HG03135 (cell line): ENCODE data around the gene AKT1.

ENCODE experiments used
- ATAC-seq: cut with Tn5 transposase; IDR thresholded peaks from one replicate; pipeline ENCODE4 v1.9.1; 2021; ENCODE audit warnings: mild to moderate bottlenecking, moderate library complexity; ENCODE audit not compliant: unreplicated experiment

The AKT1 gene

DNA sequence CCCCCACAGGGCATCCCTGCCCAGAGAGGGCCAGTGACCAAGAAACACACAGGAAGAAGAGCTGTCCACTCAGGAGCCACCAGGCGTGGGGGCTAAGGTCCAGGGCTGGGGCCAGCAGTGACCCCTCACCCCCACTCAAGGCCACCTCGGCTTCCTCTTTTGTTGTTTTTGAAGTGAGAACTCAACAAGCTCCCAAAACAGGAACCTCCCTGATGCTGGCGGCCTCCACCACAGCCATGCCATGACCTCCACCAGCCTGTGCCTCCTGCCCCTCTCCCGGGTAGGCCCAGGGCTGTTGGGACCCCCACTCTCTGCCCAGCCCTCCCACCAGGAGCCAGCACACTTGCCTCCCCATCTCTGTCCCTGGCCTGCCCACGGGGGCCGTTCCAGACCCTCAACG, 7.8 kb downstream of the AKT1 start:
- ATAC-seq: no peak

- ATAC-seq: no peak
These were observed 8.5 kb downstream of the AKT1 start for GRCh38 chr14:104786726-104787675.

DNA sequence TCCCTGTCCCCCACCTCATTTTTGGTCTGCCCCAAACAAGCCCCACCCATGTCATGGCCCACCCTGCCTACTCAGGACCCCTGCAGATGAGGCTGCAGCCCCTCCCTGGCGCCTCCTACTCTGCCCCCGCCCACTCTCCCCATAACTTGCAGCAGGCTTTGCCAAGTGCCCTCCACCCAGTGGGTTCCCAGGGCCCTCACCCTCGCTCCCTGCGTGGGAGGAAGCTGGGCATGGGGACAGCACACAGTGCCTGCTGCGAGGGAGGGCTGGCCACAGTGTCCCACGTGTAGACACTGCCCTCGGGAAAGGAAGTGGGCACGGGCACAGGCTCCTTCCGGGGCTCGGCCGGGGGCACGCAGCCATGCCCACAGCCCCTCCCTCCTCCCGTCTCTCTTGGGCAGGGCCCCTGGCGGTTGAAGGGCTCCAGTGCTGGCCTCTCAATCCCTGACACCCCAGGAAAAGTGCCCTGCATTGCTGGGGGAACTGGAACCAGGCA, 9.4 kb downstream of the AKT1 start:
- ATAC-seq: no peak

GRCh38 chr14:104785708-104786080, 9.9 kb downstream of the AKT1 start:
- no peak for ATAC-seq

- ATAC-seq: no peak
These were observed 10.5 kb downstream of the AKT1 start for GRCh38 chr14:104784846-104785707.

GRCh38 chr14:104784218-104784568, 11.4 kb downstream of the AKT1 start:
- no peak for ATAC-seq

DNA sequence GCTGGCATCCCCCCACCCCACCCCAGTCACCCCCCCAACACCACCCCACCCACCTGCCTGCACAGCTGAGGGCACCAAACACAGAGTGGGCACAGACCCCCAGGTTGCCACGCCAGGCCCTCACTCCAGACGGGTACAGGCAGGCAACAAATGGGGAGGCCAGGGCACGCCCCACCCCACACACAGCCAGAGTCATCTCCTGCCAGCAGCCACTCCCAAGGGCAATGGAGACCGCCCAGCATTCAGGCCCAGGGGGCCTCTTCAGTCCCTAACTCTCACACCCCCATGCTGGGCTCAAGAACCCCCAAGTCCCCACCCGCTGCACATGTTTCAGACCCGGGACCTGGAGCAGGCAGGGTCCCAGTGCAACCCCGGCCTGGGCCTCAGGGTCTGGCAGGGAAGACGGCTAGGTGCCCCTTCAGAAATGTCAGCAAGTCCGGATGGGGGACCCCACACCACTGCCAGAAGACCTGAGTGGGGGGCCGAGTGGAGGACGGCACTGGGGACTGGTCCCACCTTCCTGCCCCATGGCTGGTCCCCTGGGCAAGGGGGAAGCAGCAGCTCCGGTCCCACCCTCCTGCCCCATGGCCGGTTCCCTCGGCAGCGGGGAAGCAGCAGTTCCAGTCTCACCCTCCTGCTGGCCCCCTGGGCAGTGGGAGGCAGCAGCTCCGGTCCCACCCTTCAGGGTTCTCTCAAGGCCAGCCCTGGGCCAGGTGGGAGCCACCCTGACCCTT, 11.9 kb downstream of the AKT1 start:
- ATAC-seq: no peak

DNA sequence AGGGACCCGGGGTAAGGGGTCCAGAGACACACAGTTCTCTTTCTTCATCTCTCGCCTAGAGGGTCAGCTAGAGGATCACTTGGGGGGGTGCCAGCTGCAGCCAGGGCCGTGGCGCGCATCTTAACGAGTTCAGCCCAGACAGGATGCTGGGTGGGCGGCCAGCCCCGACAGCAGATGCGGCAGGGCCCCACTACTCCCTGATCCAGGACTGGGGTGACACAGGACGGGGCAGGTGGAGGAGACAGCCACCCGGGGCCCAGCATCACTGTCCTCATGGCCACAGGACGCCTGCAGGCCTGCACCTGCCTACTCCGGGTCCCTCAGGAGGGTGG, 12.8 kb downstream of the AKT1 start:
- ATAC-seq: no peak

DNA sequence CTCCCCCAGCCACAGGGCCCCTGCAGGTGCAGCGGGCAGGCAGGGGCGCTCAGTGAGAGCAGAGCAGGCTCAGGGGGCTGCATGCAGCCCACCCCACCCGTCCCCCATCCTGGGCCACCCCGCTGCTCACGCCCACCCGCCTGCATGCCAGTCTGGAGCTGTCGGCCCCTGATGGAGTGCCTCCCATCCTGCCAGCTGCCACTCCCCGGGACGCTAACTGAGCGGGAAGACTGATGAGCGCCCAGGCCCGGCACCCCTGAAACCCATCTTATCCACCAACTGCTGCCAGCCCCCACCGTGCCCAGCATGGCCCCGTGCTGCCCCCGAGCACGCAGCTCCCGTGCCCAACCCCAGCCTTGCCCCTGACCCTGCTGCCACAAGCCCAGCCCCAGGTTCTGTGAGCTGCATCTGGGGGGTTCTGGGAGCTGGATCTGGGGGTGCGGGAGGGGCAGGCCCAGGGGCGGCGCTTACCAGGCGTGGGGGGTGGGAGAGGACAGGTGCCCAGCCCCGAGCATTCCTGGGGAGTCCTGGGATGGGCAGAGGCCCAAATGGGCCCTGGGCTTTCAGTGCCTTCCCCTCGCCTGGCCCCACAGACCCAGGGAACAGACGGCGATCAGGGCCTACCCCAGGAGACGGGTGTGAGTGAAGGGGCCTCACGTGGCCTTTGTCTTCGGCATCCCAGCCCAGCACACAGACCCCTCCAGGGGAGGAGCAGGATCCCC, 13.3 kb downstream of the AKT1 start:
- no peak for ATAC-seq

DNA sequence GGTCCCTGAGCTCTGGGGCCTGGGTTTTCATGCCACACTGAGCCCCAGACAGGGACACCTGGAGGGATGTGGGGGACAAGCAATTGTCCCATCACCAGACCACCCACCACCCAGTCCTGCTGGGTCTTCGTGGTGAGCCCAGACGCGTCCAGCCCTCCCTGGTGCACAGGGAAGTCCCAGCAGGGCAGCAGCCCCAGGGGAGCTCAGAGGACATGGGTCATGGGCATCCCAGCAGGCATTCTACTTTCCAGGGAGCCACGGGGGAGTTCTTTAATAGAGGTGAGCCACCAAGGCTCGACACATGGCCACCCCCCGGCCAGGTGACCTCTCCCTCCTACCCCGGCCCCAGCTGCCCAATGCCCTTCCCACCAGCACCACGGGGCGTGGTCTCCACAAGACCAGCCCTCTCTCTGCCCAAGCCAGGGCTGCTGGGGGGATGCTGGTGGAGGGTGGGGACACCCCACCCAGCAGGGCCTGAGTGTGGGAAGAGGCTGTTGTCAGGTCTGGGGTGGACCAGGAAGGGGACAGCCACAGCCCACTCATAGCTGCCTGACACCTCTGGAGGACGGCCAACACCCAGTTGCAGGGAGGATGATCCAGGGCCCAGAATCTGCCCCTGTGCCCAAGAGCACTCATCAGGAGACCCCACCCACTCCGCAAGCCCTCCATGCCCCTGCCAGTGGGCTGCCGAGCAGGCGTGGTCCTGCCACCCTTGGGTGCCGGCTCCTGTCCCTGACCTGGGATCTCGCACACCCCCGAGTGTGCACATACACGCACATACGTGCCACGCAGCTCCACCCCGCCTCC, 14.1 kb downstream of the AKT1 start:
- ATAC-seq: no peak

DNA sequence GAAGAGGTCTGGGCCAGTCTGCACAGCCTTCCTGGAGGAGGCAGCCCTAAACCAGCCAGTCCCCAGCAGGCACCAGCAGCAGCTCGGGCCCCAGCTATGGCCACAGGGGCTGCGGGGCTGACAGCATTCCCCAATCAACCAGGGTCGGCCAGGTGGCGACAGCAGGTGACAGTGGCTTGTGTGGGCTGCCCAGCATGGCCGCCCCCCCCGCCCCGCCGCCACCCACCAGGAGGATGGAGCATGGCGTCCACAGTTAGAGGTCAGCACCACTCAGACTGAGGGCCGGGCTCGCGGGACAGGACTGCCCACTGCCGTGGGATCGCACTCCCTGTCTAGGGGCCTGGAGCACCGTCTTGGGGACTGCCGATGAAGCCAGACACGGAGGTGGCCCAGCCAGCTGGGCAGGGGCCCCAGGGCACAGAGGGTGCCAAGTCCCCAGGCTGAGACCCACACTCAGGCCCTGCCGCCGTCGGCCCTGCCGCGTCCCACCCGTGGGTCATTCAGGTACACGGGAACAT, 15.0 kb downstream of the AKT1 start:
- no peak for ATAC-seq

DNA sequence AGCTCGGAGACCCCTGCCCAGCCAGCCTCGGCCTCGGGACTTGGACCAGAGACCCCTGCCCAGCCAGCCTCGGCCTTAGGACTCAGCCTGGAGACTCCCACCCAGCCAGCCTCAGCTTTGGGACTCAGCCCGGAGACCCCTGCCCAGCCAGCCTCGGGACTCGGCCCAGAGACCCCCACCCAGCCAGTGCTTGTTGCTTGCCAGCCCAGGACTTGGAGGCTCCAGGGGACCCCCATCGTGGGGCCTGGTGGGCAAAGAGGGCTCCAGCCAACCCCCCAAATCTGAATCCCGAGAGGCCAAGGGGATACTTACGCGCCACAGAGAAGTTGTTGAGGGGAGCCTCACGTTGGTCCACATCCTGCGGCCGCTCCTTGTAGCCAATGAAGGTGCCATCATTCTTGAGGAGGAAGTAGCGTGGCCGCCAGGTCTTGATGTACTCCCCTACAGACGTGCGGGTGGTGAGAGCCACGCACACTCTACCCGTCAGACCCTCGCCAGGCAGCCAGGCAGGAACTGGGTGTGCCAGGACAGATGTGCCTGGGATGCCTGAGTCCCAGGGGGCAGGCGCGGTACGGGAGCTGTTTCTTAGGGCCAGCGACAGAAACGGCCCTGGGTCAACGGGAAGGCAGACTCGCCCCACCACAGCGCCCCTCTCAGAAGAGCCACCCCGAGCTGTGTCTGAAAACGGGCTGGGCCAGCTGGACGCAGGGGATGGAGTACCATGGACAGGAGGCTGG, 15.6 kb downstream of the AKT1 start:
- ATAC-seq: no peak

GRCh38 chr14:104778694-104779331, 16.7 kb downstream of the AKT1 start:
- ATAC-seq: no peak

DNA sequence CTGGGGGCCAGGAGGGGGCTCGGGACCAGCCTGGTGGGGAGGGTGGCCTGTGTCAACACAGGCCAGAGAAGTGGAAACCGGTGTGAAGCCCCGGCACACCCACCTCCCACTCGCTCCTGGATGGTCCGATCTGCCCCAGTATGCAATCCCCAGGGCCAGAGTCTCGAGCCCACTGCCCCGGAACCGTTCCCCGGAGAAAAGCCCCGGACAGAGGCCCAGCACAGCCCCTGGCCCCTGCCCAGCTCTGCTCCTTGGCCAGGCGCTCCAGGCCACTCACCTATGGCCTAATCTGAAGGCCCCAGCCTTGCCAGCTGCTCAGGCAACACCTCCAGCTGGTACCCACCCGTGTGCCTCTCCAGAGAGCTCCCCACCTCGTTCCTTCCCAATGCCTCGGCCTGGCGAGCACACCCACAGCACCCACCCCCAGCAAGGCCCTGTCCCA, 17.7 kb downstream of the AKT1 start:
- ATAC-seq: no peak

GRCh38 chr14:104776961-104777807, 18.4 kb downstream of the AKT1 start:
- ATAC-seq: no peak

GRCh38 chr14:104776481-104776880, 19.1 kb downstream of the AKT1 start:
- no peak for ATAC-seq

- ATAC-seq: no peak
These were observed 20.5 kb downstream of the AKT1 start for GRCh38 chr14:104775073-104775489.
